D341Med (cell line): ENCODE data around the gene PDE3B.
"Not testable (repeated sequence)": the region's sequence is repeated elsewhere in the genome, so short reads cannot be mapped to it uniquely, and the experiment has no call there.

Source experiments
- DNase-seq: peaks from one replicate; pipeline ENCODE4 v3.0.0; 2012; ENCODE audit warnings: low spot score

Gene PDE3B

DNA sequence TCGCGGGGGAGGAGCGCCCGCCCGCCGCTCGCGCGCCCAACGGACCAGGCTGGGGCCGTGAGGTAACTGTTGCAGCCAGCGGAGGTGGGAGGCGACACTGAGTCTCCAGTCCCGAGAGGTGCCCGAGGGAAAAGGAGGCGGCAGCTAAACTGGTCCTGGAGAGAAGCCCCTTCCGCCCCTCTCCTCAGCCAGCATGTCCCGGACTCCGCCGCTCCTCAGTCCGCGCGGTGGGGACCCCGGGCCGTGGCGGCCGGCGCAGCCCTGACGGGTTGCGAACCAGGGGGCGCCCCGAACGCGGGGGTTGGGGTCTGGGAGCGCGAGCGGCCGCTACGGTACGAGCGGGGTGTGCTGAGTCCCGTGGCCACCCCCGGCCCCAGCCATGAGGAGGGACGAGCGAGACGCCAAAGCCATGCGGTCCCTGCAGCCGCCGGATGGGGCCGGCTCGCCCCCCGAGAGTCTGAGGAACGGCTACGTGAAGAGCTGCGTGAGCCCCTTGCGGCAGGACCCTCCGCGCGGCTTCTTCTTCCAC, at the start of gene PDE3B:
TSS of gene PDE3B (plus strand) at position 108 of the 529 bp plus-strand sequence. CDS start at position 380, 272 bp downstream.
- DNase-seq, result peak; percentile 94

DNA sequence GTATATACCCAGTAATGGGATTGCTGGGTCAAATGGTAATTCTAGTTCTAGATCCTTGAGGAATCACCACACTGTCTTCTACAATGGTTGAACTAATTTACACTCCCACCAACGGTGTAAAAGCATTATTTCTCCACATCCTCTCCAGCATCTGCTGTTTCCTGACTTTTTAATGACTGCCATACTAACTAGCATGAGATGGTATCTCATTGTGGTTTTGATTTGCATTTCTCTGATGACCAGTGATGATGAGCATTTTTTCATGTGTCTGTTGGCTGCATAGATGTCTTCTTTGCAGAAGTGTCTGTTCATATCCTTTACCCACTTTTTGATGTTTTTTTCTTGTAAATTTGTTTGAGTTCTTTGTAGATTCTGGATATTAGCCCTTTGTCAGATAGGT, 48.3 kb upstream of the PDE3B start:
- DNase-seq, result not testable (repeated sequence)

DNA sequence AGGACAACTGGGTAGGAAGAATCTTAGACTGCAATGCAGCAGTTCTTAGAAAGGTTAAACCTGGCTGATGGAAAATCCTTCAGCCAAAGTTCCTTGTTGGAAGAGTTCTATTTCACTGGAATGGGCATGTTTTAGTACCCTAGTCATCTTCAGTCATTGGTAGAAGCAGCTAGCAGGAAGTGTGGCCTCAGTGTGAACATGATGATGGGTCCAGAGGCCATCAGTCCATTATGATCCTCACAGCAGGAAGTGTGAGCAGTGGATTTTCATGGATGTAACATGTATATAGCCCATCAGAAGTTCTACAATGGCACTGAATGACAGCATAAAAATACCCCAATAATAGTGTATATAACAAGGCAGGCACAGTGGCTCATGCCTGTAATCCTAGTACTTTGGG, 35.9 kb upstream of the PDE3B start:
- no peak for DNase-seq

DNA sequence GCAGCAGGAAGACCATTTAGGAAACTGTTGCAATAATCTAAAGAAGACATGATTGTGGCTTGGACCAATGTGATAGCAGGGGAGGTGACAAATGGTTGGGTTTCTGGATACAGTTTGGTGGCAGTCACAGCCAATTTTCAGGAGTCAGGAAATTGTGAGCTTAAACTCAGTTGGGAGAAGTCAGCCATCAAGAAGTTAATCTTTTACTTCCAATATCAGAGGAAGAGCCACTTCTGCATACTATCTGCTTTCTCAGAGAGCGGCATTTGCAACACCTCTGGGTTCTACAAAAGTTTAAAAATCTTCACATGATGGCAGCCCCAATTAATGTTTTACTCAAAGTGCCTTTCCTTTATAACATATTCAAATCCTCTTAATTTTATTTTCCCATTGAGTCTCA, 33.7 kb upstream of the PDE3B start:
- DNase-seq, result no peak

DNA sequence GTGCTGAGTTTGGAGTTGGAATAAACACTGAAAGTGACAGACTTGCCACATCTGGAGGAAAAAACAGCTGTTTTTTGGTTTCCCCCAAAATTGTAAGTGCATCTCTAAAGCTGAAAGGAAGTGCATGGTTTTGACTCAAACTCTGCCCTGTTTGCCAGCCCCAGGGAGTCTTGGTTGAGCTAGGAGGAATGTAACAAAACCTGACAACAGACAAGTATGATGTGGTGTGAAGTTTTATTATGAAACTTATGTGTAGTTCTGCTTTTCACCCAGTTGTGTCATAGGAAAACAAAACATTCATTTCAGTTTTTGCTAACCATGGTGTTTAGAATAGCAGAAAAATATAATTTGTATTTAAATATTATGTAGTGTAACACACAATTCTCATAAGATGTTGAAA, 31.7 kb upstream of the PDE3B start:
- DNase-seq, result no peak

DNA sequence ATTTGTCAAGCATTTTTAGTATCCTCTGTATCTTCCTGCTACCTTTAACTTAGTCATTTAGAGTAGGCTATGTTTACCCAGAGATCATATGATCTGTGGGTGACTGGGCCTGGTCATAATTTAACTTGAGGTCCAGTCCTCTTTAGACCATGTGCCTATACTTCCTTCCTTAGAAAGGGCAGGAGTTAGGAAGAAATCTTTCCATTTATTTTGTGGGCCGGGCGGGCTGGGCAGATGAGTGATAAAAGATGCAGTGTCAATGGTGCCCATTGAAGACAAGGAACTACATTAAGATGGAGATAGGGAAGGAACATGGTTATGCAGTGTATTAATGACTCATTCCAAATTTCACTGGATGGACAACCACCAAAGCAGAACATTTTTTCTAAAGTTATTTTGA, 30.9 kb upstream of the PDE3B start:
- DNase-seq, result no peak

DNA sequence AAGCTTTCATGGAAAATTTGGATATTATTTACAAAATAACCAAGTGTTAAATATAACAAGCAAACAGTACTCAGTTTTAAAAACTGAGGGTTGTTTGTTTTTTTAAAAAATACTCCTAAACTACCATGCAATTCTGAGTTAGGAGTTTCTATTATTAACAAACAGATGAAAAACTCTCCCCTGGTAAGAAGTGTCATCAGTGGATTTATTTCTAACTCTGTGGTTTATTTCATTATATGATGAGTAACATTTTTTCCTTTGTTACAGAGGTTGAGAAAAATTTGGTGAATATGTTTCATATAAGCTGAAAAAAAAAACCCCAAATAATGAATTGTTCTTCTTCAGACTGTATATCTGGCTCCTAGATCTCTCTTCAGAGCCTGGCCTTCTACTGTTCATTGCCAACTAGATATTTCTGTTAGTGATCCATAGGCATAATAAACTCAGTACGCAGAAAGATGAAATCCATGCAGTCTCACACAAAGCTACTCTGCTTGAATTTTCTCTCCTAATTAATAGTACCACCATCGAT, 29.4 kb upstream of the PDE3B start:
- no peak for DNase-seq

DNA sequence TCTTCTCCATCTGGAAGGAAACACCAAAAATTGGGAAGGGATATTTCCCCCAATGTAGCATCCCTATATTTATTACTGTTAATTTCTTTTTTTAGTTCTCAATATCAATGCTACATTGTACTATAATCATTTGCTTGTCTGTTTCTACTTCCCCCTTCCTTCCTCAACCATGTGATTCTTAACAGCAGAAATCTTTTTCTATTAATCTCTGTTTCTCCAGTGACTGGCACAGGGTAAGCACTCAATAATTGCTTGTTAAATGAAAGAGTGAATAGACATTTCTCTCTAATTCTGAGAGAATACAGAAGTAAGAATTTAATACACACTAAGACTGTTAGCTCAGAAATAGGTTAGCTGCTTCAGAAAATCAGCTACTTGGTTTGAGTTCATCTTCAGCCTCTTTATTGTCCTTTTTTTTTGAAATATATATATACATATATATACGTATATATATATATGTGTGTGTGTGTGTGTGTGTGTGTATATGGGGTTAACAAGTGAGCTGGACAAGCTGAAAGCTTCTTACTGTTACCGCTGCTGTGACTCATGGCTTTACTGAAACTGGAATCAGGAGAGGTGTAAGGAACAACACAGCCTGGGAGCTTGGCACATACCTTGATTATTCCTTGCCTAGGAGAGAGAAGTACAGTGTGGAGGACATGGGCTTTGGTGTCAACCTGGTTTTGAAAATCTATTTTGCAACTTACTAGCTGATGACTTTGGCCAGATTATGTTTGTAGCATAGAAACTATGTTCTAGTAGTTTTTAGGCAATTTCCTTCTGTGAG, 26.2 kb upstream of the PDE3B start:
- DNase-seq, result no peak

DNA sequence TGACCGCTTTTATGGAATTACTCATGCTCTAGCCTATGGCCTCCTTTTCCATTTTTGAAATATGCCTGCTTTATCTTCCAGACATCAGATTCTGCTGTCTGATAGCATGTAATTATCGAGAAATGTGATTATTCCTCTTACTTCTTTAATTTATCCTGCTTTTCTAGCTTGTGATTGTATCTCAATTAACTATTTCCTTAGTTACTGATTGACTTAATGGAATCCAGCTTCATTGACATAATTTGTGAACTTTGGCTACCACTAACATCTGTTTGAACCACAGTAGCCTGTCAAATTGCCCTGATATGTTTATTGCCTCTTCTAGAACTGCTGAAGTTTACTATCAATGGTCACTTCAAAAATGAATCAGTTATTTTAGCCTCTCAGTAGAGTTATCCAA, 25.5 kb upstream of the PDE3B start:
- DNase-seq, result no peak

DNA sequence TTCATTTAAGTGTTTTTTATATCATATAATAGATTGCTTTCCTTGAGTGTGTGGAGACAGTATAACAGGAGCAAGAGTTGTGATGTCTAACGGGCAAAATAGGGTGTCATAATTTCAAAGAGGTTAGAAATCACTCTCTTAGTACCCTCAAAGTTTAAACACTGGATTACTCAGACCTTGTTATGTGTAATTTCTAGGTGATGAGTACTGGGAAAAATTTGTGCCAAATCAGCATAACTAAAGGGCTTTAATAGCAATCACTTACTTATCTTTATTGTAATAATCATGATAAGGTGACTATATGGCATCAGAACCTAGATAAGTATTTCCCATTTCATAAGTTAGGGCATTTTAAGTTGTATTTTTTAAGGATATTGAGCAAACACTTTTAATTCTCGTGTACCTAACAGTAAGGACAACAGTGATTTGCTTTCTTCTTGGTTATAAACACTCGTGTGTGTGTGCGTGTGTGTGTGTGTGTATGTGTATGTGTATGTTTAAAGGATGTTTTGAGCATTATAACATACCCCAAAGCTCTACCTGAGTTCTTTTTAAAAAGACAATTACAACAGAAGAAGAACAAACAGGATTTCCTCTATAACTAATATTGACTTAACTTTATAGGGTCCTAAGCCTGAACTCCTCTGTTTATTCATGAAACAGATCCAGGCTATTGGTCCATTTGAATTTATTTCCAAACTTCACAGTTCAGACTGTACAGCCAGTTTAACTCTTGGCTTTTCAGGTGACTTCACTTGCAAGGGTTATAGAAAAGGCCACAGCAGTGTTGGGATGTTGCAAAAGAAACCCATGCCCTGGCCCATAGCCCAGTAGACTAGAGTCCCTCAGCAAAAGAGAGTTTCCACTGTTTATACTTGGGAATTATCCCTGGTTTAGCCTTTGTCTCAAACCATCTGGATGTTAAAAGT, 23.7 kb upstream of the PDE3B start:
- no peak for DNase-seq

DNA sequence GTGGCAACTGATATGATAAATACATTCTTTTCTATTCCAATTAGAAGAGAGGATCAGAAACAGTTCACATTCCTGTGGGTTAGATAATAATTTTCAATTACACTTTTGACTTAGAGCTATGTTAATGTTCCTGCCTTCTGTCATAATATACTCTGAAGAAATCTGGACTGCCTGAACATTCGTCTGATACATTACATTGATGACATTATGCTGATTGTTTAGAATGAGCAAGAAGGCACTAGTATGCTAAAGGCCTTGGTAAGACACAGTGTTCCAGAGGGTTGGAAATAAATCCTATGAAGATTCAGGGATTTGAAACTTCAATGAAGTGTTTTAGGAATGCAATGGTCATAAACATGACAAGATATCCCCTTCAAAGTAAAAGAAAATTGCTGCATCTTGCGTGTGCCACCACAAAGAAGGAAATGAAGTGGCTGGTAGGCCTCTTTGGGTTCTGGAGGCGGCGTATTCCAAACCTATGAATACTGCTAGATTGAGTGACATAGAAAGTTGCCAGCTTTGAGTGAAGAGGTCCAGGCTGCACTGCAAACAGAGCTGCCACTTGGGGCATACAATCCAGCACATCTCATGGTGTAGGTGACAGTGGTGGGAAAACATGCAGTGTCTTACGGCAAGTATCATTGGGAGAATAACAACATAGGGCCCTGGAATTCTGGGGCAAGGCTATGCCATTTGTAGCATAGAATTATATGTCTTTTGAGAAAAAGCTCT, 21.2 kb upstream of the PDE3B start:
- no peak for DNase-seq

DNA sequence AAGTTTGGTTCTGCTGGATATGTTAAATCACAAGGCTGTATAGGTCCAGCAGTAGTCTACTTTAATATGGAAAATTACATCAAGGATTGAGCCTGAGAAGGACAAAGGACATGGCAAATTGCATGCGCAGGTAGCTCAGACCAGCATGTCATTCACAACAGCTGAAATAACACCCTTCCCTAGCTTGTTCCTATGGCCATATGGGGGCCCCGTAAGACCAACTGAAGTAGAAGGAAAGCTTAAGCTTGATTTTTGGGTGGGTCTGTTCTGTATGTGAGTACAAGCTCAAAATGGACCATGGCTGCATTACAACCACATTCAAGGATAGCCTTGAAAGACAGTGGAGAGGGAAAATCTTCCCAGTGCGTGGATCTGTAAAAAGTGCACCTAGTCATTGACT, 20.6 kb upstream of the PDE3B start:
- DNase-seq, result no peak

DNA sequence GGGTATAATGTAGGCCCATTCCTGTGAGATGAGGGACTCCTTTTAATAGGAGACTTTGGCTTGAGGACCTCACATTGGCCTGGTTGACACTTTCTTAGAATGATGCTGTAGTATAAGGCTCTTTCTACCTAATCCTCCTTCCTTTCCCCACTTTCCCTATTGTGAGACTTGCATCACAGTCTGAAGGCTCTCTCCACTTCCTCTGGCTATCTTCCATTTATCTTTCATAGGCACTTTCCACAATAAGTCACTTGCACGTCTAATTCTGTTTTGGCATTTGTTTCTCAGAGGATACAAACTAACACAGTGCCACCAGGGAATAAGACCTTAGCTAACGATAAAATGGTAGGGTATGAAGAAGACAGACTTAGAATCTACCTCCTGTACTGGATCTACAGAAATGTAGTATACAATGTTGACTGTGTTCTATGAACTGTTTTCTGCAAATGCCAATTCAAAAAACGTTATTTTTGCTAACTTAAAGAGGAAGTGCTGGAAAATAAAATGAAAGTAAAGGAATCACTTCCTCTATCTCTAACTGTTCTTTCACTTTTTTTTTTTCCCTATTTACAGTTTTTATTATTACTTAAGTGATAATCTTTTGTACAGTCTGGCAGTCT, 17.9 kb upstream of the PDE3B start:
- DNase-seq, result no peak

DNA sequence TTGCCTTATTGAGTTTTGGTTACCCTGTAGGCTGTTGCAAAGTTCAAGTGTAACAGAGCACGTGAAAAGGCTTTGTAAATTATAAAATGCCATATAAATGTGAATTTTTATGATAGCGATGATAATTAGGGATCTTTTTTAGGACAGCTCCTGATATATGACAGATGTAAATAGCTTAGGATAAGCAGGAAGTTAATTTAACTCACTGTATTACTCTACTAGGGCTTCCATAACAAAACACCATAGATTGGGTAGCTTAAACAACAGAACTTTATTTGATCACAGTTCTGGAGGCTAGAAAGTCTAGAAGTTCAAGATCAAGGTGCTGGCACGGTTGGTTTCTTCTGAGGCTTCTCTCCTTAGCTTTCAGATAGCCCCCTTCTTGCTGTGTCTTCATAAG, 17.0 kb upstream of the PDE3B start:
- DNase-seq, result no peak

DNA sequence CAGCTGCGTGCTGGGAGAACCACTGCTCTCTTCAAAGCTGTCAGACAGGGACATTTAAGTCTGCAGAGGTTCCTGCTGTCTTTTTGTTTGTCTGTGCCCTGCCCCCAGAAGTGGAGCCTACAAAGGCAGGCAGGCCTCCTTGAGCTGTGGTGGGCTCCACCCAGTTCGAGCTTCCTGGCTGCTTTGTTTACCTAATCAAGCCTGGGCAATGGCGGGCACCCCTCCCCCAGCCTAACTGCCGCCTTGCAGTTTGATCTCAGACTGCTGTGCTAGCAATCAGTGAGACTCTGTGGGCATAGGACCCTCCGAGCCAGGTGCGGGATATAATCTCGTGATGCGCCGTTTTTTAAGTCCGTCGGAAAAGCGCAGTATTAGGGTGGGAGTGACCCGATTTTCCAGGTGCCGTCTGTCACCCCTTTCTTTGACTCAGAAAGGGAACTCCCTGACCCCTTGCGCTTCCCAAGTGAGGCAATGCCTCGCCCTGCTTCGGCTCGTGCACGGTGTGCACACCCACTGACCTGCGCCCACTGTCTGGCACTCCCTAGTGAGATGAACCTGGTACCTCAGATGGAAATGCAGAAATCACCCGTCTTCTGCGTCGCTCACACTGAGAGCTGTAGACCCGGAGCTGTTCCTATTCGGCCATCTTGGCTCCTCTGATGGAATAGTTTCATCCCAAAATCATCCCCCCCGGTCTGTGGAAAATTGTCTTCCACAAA, 9.9 kb upstream of the PDE3B start:
- DNase-seq, result not testable (repeated sequence)

DNA sequence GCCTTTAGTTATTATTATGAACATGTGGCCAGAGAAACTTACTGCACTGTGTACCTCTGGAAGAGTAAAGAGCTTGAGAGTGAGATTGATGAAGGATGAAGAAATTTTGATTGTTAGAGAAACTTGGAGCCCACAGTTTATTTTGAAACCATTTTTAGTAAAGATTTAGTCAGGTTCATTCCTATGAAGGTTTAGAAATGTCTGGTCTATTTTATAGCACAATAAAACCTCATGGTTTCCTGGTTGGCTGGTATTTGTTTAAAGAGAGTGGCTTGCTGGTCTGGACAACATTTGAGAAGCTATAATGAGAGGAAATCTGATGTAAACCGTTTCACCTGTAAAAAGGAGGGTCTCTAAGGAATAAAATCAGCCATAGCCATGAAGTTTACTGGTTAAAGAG, 8.8 kb upstream of the PDE3B start:
- no peak for DNase-seq

DNA sequence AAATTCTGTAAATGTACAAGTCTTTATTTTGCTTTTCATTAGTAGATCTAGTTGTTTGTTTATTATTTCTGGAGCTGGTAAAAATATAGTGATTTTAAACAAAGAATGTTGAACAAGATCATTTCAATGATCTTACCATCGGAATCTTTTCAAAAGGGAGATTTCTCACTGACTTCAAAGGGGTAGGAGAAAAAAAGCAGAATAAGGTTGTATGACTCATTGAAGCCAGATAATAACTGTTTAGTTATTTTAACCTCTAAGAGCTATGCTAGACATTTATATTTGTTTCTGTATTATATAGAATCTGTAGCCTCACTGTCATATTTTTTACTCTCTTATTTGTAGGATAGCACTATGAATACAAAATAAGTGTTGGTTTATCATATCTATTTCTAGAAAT, 8.1 kb upstream of the PDE3B start:
- DNase-seq, result no peak

DNA sequence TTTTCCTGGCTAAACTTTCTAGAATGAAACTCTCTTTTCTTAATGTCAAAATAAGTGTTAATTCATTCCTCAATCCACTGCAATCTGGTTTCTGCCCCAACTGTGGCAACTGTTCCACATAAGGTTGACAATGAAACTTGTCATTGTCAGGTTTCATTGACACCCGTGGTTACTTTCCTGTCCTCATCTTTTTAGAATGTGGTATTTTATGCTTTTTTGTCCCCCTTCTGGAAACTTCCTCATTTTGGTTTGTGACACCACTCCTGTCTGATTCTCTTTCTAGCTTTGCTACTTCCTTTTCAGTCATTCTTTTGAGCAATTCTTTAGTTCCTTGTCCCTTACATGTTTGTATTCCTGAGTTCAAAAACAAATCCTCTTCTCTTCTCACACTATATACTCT, 7.5 kb upstream of the PDE3B start:
- DNase-seq, result no peak

DNA sequence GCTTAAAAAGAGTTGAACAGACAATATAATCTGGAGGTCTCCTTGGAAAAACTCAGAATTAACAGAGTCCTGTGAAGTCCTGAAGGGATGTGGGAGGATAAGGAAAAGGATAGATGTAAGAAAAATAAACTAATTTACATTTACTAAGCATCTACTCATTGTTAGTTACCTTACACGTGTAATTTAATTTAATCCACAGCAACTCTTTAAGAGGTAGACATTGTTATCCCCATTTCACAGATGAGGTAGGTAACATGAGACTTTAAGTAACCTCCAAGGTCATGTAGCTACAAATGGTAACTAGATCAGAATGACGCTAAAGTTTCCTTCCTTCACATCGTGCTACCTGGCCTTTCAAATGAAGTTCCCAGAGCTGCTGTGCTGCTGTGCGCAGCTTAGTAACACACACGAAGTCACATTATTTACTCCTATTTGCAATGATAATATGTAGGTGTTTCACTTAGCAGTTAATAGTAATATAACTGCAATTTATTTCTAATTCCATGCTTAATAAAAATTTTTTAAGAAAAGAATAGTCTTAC, 5.7 kb upstream of the PDE3B start:
- no peak for DNase-seq

DNA sequence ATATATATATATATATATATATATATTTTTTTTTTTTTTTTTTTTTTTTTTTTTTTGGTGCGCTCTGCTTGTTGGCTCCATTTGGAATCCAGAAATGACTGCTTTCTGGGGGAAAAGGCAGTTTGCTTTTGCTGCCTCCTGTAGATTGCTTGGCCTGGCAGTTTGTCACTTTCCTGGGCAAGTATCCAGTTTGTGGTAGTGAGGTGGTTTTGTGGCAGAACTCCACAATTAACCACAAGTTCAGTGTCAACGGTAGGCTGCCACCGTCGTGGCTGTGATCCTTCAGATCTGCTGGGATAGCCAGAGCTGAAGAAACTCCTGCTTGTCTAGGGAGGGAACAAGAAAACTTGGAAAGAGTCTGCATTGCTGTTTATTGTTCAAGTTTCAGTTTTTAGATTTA, 5.0 kb upstream of the PDE3B start:
- no peak for DNase-seq

DNA sequence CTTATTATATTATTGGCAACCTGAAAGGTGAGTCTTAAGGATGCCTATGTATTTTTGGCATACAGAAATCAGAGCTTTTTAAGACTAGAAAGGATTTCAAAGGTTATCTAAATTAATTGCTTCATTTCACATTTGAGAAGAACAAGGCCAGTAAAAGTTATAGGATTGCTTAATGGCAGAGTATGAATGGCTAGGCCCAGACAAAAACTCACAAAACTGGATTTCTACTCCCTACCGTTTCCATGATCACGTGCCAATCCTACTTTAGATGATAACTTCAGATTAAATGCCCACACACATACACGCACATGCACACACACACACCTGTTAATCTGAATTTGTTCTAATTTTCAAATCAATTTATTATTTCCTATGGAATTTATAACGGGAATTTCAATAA, 1.8 kb upstream of the PDE3B start:
- DNase-seq, result no peak
